DLD1 (cell line): Measurements from ENCODE around the gene ARMC9.

ENCODE experiments used
- in situ Hi-C: cut with HindIII; loops from 2 replicates; pipeline ENCODE4 v1.10.0; 2017; ENCODE audit warnings: low sequenced_read_pairs

Gene ARMC9

DNA sequence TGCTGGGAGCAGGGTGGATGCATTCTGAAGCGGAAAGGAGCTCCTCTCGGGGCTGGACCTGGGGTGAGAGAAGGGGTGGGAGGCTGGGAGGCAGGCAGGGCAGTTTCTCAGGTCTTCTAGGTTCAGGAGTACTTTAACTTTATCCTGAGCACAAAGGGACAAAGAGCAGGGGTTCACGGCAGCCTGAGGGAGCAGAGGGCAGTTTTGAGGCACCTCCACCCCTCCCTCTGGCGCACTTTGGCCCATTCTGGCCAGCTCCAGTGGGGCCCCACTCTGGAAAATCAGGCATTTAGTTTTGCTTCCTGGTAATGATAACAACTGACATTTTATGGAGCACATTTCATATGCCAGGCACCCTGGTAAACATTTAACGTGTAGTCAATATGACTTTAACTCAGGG lies 211.3 kb downstream of the ARMC9 start:
- in situ Hi-C loops = no loop called here

DNA sequence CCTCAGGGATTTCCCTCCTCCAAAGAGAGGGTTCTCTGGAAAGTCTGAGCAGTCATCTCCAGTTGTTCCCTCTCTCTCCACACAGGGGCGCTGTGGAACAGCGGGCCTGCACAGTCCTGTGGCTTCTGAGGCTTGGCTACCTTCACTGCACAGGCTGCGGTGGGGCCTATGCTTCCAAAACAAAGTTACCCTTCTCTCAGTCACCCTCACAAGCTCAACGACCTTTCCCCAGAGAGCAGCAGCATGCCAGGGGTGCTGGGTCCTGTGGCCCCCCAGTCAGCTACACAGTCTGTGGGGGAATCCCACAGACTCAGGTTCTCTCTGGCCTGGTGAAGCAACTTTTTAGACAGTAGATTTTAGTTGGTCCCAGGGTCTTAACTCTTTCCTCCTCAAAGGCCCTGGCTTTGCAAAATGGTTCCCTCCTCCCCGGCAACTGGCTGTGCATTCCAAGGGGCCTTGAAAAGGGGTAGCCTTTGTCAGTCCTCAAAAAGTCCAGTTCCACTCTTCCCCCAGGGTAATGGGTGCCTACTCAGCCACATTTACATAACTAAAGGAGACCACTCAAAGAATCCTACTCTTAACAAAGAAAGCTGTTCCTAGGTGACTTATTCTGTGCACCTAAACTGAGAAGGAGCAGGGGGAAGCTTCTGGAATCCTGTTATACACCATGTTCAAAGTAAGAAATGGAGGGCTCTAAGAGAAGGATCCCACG lies 212.0 kb downstream of the ARMC9 start:
- in situ Hi-C loops = no loop called here

DNA sequence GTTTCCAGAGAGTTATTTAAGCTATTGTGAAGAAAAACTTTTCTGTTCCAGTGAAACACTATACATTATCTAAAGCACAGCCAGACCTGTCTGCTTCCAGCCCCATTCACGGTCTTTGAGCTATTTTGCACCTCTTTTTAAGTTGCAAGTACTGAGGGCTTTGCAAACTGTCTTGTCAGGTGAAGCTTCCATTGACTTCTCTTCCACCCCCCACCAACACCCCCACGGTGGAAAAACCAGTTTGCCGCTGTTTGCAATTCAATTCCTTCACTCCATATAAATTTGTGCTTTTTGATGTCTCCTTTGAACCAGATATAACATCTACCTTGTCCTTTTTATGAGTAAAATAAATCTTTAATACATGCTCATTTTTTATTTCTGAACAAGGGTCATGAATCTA lies 212.8 kb downstream of the ARMC9 start:
- in situ Hi-C loops = no loop called here

DNA sequence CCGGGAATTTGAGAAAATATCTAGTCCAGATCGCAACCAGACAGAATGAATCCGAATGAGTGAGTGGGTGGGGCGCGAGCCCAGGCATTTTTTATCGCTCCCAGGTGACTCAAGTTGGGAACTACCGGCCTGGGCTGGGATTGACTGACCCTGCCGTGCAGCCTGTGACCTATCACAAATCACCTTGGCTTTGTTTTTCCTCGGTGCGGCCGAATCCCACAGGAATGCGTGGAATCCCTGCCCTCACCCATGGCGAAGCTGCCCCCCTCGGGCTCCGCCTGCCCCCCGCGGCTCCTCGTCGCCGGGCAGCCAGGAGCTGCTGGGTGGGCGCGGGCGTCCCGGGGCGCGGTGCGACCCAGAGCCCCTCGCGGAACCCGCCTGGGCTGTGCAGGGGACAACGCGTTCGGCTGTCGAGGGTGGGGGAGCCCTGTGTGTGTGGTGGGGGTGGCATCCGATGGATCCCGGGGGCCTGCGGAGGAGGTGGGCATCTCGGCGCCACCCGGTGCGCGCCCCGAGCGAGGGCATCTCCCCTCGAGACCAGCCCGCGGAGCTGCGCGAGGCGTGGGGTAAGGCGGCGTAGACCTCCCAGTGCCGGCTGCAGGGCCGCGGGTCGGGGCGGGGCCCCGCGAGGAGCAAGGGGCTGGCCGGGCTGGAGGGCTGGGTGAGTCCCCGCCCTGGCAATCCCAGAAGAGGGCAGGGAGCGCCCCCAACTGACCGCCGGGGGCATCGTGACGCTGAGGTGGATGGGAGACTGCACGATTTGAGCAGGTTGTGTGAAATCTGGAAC lies 213.6 kb downstream of the ARMC9 start:
- in situ Hi-C loops = no loop called here

DNA sequence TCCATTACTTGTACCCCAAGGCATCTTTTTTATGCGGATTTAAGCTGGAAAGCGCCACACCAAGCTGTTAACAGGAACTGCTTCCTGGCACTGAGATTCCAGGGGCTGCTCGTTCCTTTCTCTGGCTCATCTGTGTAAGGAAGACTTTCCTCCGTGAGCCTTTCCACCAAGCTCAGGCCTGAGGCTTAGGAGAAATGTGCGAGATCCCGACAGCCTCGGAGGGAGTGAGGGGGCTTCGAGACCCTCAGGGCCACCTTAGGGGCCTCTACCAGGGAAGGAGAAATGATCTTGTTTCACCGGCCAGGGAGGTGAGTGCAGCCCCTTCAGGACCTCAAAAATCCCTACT lies 214.2 kb downstream of the ARMC9 start:
- in situ Hi-C loops = no loop called here

DNA sequence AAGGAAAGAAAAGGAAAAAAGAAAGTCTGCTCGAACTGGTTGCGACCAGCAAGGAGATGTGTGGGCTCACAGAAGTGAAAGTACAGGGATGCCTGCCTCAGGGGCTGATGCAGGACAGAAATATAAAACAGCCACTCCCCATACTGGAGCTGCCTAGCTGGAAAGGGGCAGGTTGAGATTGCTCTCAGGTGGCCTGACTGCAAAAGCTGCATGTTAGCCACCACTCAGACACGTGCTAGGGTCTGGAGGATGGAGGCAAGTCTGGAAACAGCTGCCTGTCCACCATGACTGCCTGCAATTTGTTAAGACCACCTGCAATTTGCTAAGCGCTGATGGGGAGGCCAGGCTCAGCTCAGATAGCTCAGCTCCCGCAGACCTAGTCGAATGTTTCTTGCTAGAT lies 215.0 kb downstream of the ARMC9 start:
- in situ Hi-C loops = no loop called here

DNA sequence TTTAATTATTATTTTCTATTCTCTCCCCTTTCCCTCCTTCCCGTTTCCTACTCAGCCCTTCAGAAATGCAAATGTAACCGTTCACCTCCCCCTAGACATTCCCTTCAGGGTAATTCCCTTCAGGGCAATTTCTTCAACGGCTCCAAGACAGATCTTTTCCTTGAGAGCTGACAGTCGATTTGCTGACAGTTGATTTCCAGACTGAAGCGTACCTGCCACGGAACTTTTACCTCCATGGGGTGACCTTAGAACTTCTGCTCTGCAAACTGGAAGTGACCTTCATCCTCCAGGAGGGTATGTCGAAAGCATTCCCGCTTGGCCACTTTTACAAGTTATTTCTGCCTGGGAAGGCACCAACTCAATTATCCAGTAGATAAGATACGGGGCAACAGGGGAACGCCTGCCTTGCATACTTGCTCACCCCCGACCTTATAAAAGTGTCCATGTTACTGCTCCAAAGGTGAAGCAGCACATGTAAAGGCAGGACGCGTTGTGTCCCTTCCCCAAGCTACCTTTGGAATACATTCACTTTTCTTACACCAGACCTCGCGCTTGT lies 215.6 kb downstream of the ARMC9 start:
- in situ Hi-C loops = no loop called here

DNA sequence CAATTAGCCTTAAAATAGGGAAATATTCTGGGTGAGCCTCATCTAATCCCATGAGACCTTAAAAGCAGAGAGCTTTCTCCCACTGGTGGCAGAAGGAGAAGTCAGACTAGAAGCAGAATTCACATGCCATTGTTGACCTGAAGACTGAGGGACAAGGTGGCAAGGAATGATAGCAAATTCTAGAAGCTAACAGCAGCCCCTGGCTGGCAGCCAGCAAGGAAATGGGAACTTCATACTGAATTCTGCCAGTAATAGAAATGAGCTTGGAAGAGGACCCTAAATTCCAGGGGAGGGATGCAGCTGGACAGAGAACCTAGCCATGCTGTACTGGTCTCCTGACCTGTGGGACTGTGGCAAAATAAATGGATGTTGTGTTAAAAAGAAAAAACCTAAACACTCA lies 216.6 kb downstream of the ARMC9 start:
- in situ Hi-C loops = no loop called here

DNA sequence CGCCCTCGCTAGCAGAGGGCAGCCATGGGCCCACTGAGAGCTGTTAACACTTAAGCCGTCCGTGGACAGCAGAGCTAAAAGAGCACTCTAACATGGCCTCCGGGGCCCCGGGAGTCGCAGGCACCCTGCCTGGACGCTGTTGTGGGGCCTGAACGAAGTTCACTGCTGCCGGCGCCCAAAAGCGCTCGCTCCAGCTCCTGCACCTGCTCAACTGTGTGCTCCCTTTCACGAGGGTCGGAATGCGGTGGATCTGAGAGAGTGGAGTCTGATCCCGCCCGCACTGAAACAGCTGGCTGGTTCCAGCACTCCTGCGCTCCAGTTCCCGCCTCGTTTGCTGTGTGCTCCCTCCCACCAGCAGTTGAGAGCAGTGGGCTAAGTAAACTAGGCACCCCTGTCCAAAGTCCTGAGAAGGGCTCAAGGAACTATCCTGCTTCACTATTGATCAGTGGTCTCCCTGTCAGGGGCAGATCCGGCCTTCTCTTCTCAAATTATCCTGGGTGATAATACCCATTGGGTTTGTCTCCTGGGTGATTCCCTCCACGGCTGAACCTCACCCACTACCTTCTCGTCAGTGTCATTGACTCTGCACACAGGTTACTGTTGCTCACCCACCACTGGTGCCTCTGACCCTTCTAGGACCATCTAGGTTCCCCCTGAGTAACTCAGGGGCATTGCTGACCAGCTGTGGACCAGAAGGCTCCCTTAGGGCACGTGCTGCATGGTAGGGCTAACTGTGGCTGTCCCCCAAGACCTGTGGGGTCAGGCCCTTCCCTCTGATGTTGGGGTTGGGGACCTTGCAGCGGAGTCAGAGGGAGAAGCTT lies 220.6 kb downstream of the ARMC9 start:
- in situ Hi-C loops = no loop called here

DNA sequence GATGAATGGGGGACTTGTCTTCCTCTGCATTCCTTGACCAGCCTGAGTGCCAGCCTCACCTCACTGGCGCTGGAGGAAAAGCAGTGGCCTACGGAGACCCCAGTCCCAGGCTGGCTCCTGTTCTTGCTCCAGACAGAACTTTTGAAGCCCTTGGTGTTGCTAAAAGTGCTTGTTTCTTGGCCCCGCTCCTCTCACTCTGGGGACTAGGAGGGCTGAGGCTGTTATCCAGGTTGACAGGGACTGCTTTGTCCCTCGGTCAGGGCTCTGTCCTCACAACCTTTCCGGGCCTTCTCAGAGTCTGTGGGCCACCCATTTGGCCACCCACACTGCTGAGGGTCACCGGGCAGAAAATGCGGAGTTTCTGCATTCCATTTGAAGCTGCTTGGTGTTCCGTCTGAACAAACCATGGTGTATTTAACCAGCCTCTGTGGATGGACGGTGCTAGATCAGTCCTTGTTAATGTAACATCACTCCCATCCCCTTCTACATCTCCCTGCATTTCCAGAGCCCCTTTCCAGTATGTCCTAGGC lies 222.7 kb downstream of the ARMC9 start:
- in situ Hi-C loops = no loop called here

DNA sequence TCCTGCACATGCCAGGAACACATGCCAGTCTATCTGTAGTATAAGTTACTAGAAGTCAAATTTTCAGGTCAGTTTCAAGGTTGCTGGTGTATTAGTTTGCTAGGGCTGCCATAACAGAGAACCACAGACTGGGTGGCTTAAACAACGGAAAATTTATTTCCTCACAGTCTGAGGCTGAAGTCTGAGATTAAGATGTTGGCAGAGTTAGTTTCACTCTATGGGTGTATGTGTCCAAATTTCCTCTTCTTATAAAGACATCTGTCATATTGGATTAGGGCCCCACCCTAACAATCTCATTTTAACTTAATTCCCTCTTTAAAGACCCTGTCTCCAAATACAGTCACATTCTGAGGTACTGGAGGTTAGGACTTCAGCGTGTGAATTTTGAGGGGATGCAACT lies 223.6 kb downstream of the ARMC9 start:
- in situ Hi-C loops = no loop called here

DNA sequence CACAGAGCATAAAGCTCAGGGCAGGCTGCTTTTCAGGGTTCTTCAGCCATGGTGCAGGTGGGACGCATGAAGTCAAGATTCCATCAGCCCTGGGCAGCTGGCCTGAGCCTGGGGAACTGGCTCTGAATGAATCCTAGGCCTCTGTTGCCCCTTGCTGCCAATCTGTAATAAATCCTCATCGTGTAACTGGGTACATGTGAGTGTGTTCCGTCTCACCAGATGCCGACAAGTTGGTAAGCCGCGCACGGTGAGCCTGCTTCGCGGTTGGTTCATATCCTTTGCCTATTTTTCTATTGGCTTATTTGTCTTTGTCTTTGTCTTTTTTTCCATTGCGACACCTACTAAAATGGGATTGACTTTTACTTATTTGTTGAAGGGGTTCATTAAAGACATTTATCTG lies 224.7 kb downstream of the ARMC9 start:
- in situ Hi-C loops = no loop called here
